ENCODE data around the gene UNG.
A peak's percentile ranks its signal among the peaks of the same experiment; 100 is the strongest.
"Not testable (repeated sequence)": the region's sequence is repeated elsewhere in the genome, so short reads cannot be mapped to it uniquely, and the experiment has no call there.

Gene UNG

GRCh38 chr12:109124878-109125648 lies 27.7 kb downstream of the UNG start:
- DNase-seq (ENCODE audit: low read depth) = no peak

DNA sequence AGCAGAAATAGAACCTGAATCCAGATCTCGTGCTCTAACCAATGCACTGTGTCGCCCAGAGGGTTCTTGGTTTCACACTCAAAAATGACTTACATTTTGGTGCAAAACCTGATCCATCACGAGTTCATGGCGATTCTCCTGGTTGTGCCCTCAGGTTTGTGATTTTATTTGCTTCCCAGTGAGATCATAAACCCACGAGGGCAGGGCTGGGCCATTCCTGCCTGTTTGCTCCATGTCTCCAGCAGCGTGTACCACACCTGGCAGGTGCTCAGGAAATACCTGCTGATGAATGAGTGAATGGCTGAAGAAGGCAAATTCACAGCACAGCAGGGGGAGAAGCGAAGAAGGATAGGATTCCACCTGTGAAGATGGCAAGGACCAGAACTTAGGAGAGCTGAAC lies 28.4 kb downstream of the UNG start:
- DNase-seq (ENCODE audit: low read depth) = no peak

- DNase-seq (ENCODE audit: low read depth) = no peak
These were observed 29.4 kb downstream of the UNG start for GRCh38 chr12:109126784-109127183.

DNA sequence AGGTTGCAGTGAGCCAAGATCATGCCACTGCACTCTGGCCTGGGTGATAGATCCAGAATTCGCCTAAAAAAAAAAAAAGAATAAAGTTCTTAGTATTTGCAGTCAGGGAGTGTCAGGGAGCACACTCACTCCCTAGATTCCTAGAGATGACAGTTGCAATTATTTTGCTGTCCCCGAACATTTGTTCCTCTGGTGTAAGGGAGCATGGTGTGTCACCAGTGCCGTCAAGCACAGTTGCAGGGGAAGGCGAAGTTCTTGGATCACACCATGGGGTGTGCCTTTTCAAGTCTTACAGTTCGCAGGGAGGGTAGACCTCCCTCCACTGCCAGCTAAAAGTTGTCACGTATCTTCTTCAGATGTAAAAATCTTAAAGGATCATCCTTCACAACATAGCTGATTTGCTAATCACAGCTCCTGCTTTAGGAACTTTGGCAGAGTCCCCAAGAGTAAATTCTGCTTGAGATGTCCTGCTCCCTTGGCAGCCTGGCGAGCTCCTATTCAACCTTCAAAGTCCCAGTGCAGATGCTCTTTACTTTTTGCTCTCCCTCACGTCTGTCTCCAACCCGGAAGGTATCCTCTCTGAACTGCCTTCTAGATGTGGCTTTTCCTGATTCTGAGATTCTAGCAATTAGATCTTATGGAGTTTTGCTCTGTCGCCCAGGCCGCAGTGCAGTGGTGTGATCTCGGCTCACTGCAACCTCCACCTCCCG lies 30.3 kb downstream of the UNG start:
- no peak for DNase-seq (ENCODE audit: low read depth)

- no peak for DNase-seq (ENCODE audit: low read depth)
These were observed 33.1 kb downstream of the UNG start for GRCh38 chr12:109130297-109131153.

GRCh38 chr12:109131154-109132050 lies 34.0 kb downstream of the UNG start:
- no peak for DNase-seq (ENCODE audit: low read depth)

DNA sequence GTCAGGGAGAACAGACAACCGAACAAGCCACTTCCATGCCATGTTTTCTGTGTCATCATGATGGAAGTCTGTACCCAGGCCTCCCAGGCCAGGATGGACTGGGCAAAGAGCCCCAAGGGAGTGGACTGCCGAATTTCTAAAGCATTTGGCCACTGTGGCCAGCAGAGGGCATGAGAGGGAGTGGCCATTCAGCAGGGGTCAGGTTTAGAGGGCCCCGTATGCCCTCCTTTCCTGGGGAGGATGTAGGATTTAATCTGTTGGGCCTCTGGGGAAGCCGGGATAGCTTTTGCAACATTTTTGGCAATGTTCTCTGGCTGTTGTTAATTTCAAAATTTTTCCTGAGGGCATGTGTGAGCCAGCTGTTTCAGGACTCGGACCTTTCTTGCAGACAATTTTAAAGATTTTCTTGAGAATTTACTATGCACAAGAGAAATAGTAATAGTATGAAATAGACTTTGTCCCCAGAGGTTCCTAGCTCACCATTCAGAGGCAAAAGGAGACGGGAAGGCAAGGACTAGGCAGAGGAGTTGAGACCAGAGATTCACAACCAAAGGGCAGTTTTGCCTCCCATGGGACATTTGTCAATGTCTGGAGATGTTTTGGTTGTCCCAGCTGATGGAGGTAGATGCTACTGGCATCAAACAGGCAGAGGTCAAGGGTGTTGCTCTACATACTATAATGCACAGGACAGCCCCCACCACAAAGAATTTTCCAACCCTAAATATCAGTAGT lies 37.0 kb downstream of the UNG start:
- no peak for DNase-seq (ENCODE audit: low read depth)

GRCh38 chr12:109137055-109137454 lies 39.7 kb downstream of the UNG start:
- DNase-seq (ENCODE audit: low read depth) = no peak

GRCh38 chr12:109139360-109139759 lies 42.0 kb downstream of the UNG start:
- no peak for DNase-seq (ENCODE audit: low read depth)

DNA sequence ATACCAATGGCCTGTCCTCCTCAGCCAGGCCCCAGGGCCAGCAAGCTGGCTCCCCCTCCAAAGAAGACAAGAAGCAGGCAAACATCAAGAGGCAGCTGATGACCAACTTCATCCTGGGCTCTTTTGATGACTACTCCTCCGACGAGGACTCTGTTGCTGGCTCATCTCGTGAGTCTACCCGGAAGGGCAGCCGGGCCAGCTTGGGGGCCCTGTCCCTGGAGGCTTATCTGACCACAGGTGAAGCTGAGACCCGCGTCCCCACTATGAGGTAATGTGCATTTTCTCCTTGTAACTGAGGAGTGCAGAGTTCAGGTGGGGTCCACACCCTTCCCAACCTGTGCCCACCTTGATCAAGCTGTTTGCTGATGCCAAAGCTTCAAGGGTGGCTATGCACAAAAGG lies 42.4 kb downstream of the UNG start:
- DNase-seq (ENCODE audit: low read depth) = no peak

- DNase-seq (ENCODE audit: low read depth) = no peak
These were observed 43.2 kb downstream of the UNG start for GRCh38 chr12:109140560-109140959.

DNA sequence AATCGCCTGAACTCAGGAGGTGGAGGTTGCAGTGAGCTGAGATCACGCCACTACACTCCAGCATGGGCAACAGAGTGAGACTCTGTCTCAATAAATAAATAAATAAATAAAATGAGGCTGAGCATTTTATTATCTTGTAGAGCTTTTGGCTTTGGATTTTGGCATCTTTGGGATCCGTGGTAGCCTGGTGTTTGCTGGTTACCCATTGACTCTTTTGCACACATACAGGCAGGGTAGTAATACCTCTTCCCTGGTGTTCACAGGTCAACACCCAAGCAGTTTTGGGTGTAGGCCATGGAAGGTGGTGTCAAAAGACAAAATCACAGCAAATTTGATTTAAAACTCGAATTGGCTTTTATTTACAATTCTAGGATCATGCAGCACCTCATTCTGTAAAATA lies 46.8 kb downstream of the UNG start:
- no peak for DNase-seq (ENCODE audit: low read depth)

- DNase-seq (ENCODE audit: low read depth) = not testable (repeated sequence)
These were observed 49.7 kb downstream of the UNG start for GRCh38 chr12:109147126-109147525.

DNA sequence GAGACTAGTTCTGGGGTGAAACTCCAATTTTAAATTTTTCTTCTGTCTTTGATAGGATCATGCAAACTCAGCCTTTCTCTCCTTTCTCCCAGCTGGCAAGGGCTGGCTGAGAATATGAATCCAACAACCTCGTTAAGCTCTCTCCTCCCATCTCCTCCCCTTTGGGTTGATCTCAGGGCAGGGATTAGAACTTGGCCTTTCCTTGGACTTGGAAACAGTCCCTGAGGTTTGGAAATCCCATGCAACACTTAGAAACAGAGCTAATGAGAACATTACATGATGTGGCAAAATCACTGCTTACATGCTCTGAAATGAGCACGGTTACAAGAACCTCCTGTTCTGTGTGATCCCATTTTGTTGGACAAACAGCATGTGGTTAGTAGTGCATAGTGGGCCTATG lies 50.6 kb downstream of the UNG start:
- DNase-seq (ENCODE audit: low read depth) = no peak

GRCh38 chr12:109150124-109150640 lies 52.8 kb downstream of the UNG start:
- DNase-seq (ENCODE audit: low read depth) = no peak

DNA sequence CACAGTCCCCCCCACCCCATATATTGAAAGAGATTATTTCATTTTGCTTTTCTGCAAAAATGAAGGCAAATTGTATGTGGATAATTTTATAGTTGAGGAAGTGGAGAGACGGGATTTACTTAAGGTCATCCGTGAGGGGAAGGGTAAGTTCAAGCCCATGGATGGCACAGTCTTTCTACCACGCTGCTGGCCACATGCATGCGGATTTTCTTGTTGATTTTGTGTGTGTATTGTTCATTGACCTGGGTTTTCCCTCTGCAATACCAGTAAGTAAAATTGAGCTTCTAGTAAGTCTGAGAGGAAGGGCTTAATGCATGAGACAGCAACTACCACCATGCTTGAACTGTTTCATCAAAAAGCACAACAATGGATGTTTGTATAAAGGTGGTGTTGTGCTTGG lies 54.1 kb downstream of the UNG start:
- DNase-seq (ENCODE audit: low read depth) = no peak

- DNase-seq (ENCODE audit: low read depth) = no peak
These were observed 56.5 kb downstream of the UNG start for GRCh38 chr12:109153821-109154441.

DNA sequence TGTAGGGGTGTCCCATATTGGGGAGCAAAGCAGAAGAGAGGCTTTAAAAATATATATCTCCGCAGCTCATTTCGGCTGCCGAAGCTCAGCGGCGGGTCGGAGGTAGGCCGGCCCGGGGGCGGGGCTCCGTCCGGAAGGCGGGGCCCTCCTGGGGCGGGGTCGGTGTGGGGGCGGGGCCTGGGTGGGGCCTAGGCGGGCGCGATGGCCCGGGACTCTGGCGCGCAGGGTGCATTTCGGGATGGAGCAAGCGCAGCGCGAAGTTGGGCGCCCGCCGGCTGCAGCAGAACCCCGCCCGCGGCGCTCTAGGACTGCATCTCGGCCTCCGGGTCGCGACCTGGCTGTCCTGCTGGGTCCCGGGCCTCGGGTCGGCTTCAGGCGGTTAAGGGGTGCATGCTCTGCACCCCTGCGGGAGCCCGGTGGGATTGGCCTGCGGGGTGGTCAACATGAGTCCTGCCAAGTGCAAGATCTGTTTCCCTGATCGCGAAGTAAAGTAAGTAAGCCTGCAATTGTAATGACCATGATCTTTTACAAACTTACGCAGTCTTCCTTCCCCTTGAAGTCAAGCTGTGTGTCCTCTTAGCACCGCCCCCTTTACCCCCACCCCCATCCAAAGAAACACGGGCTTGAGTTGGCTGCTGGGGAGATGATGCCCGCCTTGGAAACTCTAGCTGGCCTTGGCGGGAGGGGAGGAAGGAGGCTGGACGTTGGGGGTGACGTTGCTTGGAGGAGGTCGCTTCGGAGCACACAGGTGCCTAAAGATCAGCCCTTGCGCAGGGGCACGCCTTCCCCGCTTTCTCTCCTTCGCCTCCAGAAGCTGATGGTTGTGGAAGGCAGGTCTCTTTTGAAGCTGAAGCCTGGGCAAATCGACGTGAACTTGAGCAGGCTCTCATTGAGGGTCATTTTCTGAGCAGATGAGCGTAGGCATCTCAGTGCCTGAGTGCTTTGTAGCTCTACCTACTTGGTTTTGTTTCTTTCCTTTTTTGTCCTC lies 57.3 kb downstream of the UNG start:
- peak; percentile 64 for DNase-seq (ENCODE audit: low read depth)

DNA sequence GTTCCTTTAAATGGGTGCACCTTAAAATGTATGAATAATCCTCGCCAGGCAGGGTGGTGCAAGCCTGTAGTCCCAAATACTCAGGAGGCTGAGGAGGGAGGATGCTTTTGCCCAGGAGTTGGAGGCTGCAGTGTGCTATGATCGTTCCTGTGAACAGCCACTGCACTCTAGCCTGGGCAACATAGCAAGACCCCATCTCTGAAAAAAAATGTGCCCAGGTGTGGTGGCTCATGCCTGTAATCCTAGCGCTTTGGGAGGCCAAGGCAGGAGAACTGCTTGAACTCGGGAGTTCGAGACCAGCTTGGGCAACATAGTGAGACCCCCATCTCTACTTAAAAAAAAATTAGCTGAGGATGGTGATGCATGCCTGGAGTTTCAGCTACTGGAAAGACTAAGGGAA lies 58.6 kb downstream of the UNG start:
- DNase-seq (ENCODE audit: low read depth) = no peak
